ENCODE results near the gene DLGAP1.

Gene DLGAP1

GRCh38 chr18:3747176-3747973 is 707.7 kb downstream of the DLGAP1 start:
- no peak for DNase-seq

- DNase-seq, result no peak
Measured at GRCh38 chr18:3742541-3742940, 712.6 kb downstream of the DLGAP1 start.

- no peak for DNase-seq
Measured at GRCh38 chr18:3741333-3741732, 713.8 kb downstream of the DLGAP1 start.

- DNase-seq, result no peak
Measured at GRCh38 chr18:3728704-3729437, 726.2 kb downstream of the DLGAP1 start.

GRCh38 chr18:3727274-3727673 is 727.8 kb downstream of the DLGAP1 start:
- no peak for DNase-seq

- no peak for DNase-seq
Measured at GRCh38 chr18:3726238-3726951, 728.7 kb downstream of the DLGAP1 start.

GRCh38 chr18:3725115-3725514 is 730.0 kb downstream of the DLGAP1 start:
- DNase-seq, result no peak

- DNase-seq, result no peak
Measured at GRCh38 chr18:3723554-3723953, 731.6 kb downstream of the DLGAP1 start.

GRCh38 chr18:3722649-3723433 is 732.3 kb downstream of the DLGAP1 start:
- DNase-seq, result no peak

- DNase-seq, result no peak
Measured at GRCh38 chr18:3721771-3722648, 733.1 kb downstream of the DLGAP1 start.

- DNase-seq, result no peak
Measured at GRCh38 chr18:3720818-3721545, 734.1 kb downstream of the DLGAP1 start.

GRCh38 chr18:3720159-3720558 is 734.9 kb downstream of the DLGAP1 start:
- no peak for DNase-seq

- no peak for DNase-seq
Measured at GRCh38 chr18:3717376-3718025, 737.6 kb downstream of the DLGAP1 start.

GRCh38 chr18:3716116-3716660 is 738.9 kb downstream of the DLGAP1 start:
- no peak for DNase-seq

- no peak for DNase-seq
Measured at GRCh38 chr18:3715231-3716080, 739.7 kb downstream of the DLGAP1 start.

GRCh38 chr18:3713708-3714107 is 741.4 kb downstream of the DLGAP1 start:
- DNase-seq, result no peak

- no peak for DNase-seq
Measured at GRCh38 chr18:3713166-3713565, 741.9 kb downstream of the DLGAP1 start.

GRCh38 chr18:3712491-3712890 is 742.6 kb downstream of the DLGAP1 start:
- no peak for DNase-seq

GRCh38 chr18:3710712-3711301 is 744.3 kb downstream of the DLGAP1 start:
- no peak for DNase-seq
